HG03457 (cell line): ENCODE results near the gene HINT3.
"Not testable (repeated sequence)": the region's sequence is repeated elsewhere in the genome, so short reads cannot be mapped to it uniquely, and the experiment has no call there.

Source experiments
- ATAC-seq: cut with Tn5 transposase; IDR thresholded peaks from one replicate; pipeline ENCODE4 v1.9.1; 2021; ENCODE audit warnings: moderate number of reproducible peaks; ENCODE audit not compliant: unreplicated experiment

The HINT3 gene

DNA sequence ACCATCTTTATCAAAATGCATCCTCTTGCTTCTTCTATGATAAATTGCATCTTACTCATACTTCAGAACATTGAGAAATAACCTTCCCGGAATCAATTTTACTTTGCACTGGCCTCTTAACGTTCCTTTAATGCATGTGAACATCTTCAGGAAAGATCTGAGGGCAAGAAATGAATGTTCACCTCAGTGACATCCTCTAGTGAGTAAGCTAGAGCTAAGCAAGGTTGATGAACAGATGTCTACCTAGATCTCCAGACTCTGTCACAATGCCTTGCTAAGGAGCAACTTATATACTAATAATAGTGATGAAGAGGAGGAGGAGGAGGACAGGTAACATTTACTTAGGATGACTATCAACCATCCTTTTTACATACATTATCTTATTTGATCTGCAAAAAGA lies 16.8 kb upstream of the HINT3 start:
- no peak for ATAC-seq

DNA sequence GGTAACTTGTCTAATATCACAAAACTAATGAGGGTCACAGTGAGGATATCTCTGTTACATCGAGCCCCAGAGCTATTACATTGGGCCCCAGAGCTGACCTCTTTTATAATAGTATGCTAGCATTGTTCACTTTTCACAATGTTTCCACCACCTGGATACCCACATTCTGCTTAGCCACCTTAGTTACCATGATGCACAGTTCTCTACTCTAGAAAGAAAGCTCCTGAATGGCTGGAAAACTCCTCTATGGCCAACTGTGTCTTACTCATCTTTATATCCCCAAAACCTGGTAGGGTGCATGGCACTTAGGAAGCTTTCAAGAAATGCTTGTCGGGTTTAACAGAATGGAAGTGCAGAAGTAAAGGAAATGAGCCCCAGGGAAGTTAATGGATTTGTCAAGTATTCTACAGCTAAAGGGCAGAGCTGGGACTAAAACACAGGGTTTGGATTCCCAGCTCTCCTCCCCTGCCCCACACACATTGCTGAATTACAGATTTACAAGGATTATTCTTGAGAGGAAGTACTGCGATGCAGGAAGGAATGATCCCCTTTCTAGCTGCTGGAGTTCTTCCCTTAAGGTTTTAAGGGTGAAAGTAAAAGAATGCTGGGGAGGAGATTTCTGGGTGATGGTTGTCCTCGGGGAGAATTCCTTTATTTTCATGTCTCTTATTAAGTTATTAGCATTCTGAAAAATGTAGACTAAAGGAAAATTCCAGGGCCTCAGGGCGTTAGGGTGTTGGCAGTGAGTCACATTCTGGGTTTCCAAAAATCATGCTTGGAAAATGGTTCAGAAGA lies 16.1 kb upstream of the HINT3 start:
- ATAC-seq: no peak

DNA sequence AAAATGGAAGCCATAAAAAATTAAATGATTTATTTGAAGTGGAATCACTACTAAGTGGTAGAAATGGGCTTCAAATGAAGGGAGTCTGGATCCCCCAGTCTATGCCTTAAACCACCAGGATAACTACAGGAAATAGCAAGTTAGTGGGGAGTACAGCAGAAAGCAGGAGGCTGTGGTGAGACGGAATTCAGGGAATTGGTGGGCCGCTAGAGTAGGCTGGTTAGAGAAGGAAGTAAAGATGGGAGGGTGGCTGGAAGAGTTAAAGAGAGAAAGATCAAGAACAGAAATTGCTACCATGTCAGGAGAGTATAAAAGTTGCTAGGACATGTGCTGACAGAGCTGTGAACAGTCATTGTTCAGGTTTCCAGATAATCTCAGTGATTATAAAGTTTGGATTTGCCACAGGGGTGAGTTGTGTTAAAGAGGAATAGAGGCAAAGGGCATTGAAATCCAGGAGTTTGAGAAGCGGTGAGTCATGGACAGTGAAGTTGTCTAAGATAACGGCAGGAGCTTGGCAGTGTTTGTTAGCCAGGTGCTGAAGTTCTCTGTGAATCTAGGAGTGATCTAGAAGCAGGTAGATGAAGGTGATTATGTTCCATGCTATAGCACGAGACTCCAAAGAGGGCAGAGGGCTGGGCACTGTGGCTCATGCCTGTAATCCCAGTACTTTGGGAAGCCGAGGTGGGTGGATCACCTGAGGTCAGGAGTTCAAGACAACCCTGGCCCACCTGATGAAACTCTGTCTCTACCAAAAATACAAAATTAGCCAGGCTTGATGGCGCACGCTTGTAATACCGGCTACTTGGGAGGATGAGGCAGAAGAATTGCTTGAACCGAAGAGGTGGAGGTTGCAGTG lies 13.7 kb upstream of the HINT3 start:
- ATAC-seq: no peak

DNA sequence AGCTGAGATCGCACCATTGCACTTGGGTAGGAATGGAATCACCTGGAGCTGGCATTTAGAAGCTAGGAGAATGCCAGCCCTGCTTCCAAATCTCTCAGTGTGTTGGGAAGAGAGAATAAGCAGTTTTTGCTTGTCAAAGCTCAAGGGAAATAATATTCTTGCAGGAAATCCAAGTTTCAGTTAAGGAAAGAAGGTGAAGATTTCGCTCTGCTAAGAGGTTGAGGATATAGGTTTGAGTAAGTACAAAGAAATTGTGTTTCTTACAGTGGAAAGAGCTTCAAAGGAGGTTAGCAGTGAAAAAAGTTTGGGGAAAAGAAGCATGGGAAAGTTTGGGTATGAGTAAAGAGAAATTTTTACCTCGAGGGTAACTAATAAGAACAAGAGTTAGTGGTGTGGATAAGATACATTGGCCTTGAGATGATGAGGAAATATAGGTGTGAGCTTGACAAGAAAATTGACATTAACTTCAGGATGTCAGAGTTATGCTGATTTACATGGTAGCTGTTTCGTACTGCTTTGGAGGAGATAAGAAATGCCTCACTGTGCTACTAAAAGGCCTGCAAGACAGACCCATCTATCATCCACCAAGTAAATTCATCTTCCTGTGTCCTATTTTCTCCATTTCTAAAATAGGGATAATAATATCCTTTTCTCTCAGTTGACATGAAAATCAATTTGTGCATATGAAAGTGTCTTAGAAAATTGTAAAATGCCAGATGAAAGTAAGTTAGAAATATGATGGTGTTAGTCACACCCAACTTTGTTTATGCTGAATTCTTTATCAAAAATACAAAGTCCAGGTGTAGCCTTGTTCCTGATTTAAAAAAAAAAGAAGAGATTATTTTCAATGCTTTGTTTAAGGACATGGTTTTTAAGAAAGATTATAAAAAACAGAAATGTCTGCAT lies 12.8 kb upstream of the HINT3 start:
- ATAC-seq: no peak

DNA sequence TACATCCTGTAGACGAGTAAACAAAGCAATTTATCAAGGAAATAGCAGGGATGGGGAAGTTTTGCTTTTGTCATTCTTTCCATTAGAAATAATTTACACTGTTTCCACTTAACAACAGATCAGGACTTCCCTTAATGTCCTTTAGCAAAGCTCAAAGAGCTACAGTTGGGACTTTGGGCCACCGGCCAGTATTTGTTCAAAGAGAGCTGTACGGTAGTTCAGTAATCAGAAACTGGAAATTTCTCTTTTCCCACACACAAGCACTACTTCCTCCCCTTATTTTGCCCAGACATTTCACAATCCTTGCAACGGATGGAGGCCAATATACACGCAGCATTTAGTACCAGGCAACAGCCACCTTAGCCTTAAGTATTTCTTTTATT lies 12.1 kb upstream of the HINT3 start:
- no peak for ATAC-seq

DNA sequence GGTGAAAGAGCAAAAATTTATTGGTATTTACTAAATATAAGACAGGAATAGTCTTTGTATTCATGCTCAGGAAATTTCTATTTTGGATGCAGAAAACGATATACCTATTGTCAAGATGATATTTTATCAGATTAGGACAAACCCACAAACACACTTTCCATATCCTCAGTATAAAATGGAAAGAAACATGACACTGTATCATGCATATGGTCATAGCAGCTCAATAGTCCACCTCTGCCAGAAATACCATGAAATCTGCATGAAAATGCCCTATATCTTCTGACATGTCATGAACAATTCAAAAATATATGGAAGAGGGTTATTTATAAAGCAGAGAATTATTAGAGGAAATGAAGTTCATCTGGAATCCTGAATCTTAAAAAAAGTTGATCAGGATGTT lies 11.7 kb upstream of the HINT3 start:
- no peak for ATAC-seq

DNA sequence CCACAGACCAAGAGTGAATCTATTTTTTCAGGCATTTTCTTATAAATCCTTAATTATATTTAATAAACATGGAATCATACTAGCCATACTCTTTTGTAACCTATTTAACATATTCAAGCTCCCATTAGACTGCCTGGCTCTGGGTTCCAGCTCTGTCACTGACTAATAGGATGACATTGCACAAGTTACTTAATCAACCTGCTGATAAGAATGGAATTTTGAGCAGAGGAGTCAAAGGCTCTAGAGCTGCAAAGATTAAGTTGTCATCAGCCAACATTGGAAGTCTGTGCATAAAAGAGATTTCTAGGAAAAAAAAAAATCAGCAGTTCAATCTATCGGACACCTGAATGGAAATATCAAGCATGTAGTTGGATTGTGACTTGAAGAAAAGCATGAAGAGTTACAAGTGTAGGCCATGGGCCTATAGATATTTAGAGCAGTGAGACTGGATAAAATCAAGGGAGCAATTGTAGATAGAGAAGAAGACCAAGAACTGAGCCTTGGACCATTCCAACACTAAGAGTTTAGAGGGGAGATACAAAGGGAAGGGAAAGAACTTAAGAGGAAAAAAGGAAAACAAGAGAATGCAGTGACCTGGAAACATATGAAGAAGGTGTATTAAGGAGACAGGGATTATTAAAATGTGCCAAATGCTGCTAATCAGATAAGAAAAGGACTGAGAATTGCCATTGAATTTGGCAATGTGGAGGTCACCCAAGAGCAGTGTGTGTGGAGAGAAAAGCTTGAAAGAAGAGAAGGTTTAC lies 11.0 kb upstream of the HINT3 start:
- no peak for ATAC-seq

DNA sequence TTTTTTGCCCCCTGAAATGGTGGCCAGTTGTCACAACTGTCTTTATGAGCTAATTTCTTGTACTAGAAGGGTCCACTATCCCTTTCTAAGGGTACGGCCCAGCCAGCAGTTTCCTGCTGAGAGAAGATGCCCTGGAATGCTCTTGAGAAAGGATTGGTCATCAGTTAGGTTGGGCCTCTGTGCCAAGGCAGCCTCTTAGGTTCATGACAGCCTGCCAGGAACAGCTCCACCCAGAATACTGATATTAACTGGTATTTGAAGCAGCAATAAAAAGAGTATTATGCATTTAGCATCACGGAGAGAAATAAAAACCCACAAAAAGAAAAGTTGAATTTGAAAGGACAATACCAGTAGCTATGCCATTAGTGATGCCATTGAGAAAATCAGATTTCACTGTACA lies 9.0 kb upstream of the HINT3 start:
- no peak for ATAC-seq

DNA sequence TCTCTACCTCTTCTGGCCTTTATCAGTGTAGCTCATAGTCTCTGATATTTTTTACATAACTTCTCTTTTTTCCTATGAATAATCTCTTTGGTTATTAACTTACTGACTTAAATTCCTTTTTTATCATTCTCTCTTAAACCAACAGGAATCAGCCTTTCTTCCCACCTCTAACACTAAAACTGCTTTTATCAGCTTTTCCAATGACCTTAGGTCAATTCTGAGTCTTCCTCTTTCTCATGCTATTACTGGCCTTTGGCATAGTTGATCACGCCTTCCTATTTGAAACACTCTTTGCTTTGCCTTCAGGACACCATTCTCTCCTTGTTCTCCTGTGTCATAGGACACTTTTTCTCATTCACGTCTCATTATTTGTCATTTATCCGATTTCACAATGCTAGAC lies 8.1 kb upstream of the HINT3 start:
- no peak for ATAC-seq

DNA sequence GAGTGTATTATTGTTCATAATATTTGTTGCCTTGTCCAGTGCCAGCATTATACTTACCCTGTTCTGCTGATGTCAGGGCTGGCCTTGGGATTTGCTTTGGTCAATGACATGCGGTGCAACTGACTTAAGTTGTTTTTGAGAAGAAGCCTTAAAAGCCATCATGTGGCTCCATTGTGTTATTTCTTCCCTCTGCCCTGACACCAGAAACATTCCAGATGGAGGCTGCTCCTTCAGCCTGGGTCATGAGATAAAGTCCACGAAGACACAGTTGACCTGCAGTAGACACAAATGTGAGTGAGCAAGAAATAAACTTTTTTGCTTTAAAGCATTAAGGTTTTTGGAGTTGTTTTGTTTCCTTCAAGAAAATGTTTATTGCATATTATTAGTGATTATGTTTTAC lies 7.5 kb upstream of the HINT3 start:
- ATAC-seq: no peak

DNA sequence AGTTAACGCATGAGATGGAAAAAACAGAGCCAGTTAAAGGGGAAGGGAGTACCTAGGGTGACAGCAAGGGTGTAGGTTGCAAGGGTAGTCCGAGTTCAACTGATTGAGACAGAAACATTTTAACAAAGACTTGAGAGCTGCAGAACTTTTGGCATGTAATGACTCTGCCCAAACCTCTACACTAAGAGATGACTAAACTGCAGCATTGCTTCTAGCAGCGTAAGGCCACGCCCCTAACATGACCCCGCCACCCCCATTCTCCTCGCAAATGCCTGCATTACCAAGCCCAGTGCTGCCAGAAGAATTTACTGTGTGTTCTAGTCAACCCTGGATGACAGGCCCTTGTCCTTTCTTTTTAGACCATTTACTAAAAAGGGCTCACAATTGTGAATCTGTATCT lies 6.3 kb upstream of the HINT3 start:
- ATAC-seq: no peak

DNA sequence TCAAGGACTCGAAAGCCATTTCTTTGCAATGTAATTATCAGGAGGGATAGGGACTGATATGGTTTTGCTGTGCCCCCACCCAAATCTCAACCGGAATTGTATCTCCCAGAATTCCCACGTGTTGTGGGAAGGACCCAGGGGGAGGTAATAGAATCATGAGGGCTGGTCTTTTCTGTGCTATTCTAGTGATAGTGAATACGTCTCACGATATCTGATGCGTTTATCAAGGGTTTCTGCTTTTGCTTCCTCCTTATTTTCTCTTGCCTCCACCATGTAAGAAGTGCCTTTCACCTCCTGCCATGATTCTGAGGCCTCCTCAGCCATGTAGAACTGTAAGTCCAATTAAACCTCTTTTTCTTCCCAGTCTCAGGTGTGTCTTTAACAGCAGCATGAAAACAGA lies 5.9 kb upstream of the HINT3 start:
- ATAC-seq: not testable (repeated sequence)

DNA sequence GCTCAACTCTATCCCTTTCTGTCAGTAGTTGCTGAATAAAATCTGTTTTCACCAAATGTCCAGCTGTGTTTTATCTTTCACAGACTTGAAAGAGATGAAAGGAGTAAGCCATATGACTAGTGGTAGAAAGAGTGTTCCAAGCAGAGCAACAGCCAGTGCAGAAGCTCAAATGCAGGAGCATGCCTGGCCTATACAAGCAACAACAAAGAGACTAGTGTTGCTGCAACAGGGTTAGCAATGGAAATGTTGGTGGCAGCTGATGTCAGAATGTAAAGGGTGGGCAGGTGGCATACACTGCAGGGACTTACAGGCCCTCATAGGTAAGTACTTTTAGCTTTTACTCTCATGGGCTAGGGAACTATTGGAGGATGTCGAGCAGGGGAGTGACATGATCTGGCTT lies 5.2 kb upstream of the HINT3 start:
- no peak for ATAC-seq

DNA sequence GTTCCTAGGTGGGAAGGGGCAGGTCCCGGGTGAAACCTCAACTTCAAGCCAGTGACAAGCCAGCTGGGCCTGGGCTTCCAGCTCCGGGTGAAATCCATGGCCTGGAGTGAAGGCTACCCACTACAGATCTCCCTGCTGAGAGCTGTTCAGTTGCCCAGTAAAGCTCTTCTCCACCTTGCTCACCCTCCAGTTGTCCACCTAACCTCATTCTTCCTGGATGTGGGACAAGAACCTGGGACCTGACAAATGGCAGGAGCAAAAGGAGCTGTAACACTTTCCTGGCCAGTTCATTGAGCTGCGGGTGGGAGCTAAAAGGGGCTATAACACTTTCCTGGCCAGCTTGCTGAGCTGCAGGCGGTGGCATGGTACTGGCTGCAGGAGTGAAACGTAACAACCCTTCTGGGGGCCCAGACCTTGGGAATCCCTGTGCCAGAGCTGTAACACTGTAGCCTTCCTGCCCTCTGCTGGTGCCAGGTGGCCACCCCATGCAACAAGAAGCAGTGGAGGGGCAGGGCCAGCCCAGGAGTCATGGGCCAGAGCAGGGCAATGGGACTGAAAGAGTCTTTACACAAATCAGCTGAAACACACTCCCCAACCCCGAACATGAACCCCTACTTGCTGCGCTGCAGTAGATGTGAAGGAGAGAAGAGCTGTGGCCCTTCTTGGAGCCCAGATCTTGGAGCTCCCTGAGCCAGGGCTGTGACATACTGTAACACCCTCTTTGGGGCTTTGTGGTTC lies 3.6 kb upstream of the HINT3 start:
- no peak for ATAC-seq

DNA sequence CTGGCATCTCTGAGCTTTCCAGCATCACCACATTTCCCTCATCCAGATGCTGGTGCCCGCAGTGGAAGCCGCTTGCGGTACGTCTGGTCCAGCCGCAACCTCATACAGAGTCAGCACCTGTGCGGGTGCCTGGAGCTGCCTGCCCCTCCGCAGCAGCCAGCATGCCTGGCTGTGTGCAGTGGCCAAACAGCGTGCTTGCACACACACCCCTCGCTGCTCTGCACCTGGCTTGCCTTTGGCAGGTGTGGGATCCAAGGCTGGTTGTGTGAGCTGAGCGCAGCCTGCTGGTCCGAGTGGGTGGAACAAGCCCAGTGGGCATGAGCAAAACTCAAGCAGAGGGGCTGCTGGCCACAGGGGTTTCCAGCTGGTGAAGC lies 3.1 kb upstream of the HINT3 start:
- ATAC-seq: no peak

DNA sequence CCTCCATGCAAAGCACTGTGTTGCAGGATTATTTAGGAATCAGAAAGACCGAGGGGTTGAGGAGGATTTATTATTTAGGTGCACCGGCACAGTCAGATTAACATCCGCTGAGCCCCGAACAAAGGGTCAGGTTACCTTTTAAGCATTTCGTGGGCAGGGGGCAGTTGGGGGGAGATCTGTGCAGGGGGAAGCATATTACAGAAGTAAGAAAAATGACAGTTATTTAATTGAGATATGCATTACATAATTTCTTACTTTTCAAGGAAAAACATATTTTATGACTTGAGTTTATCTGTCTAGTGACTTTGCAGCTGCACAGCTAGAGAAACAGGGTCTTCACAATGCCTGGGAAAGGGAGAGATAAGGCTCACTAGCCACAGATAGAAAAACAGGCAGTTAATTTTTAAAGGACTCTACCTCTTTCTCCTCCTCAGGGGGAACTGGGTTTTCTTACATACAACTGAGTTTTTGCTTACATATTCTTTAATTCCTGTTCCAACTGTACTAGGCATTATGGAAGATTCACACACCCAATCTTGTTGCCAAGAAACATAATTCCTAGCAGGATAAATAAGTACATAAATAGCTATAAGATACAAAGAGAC lies 1.7 kb upstream of the HINT3 start:
- no peak for ATAC-seq

DNA sequence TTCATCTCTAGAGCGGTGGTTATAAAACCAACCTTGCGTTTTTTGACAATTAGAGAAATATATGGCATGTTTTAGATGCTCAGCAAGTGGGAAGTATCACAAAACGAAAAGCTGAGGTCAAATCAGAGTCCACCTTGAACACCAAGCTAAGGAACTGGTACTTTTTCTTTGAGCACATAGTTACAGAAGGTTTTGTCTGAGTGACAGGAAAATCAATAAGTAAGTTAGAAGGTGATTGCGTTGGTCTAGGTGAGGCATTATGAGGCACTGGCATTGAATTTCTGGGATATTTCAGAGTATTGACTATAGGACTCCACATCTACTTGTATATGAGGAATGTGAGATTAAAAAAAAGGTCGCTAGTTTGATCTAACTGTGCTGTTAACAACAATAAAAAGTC lies 597 bp upstream of the HINT3 start:
- ATAC-seq: no peak

DNA sequence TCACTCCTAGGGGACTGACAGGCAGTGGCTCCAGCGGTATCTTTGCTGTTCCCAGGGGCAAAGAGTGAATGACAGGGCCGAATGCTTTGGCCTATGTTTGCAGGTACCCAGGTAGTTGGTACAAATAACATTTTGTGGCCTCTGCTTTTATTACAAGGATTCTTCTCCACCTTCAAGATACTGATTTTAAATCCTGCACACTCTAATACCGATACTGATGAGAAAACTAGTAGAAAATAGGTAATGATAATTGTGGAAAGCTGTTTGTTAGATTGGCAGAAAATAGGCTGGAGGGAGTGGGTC lies 772 bp downstream of the HINT3 start:
- ATAC-seq: no peak

DNA sequence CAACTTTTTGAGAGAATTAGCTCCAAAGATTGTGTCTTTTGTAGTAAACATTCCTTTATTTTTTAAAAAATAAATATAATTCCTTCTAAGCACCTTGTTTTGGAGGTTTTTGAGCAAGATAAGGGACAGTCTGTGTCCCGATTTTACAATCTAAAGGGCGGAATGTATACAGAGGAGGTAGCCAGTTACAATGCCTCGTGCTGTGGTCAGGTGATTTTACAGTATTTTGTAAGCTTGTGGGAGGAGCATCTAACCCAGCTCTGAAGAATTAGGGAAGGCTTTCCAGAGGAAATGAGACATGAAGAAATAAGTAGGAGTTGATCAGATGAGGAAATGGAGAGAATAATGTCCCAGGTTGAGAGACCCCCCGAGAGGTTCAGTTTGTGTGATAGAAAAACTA lies 1.3 kb downstream of the HINT3 start:
- no peak for ATAC-seq

DNA sequence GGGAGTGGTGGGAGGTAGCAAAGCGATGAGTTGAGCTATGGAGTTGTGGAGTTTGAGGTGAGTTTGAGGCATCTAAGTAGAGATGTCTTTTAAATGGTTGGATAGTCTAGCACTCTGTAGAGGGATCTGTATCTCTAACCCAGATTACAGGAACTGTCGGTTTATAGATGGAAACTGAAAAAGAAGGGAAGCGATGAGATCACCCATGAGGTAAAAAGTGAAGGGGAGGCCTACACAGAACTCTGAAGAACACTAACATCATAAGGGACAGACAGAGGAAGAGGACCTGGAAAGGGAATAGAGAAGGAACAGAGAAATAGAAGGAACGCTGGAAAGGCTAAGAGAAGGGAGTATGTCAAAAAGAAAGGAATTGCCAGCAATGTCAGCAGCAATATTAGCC lies 2.5 kb downstream of the HINT3 start:
- no peak for ATAC-seq
